ENCODE measurements around the gene OR4D2. TPM values are rescaled to one million over a fixed set of nuclear protein-coding genes. Genes with fewer than 3 reads are reported as not detected.
A peak's percentile ranks its signal among the peaks of the same experiment; 100 is the strongest.
"Not testable (repeated sequence)": the region's sequence is repeated elsewhere in the genome, so short reads cannot be mapped to it uniquely, and the experiment has no call there.

OR4D2 gene
- total and polyA plus RNA-seq, 7 experiments from 2014 or later, result not detected

GRCh38 chr17:58132697-58133096 is 34.1 kb upstream of the OR4D2 start:
- Mint-ChIP-seq H3K27me3 (peaks cover 0 to 70% (median 0%) of the 10 kb centered on the region in 5 donors), H3K9me3 (peaks cover 0 to 28% (median 10%) of the 10 kb centered on the region in 11 donors), H3K4me1 (peaks cover 0 to 27% (median 3%) of the 10 kb centered on the region in 7 donors), H3K36me3 (peaks cover 0 to 16% (median 8%) of the 10 kb centered on the region in 5 donors)
- DNase-seq; intact Hi-C loops (cut with micrococcal nuclease); H3K27ac Mint-ChIP-seq; H3K9me3 ChIP-seq (ENCODE audit: control insufficient read depth in 2 of 3, low read length in 3 of 3); H3K27me3 ChIP-seq (ENCODE audit: control insufficient read depth in 2 of 2, insufficient read depth in 2 of 2, low read length in 2 of 2); H3K4me3 Mint-ChIP-seq; H3K27ac ChIP-seq (ENCODE audit: low read depth, low read length); H3K36me3 ChIP-seq (ENCODE audit: control insufficient read depth in 2 of 3, insufficient read depth in 3 of 3, low read length in 3 of 3); POLR2A ChIA-PET; CTCF ChIA-PET; H3K4me1 ChIP-seq (ENCODE audit: control insufficient read depth in 2 of 2, insufficient read depth in 2 of 2, low read length in 2 of 2); ATAC-seq; H3K4me3 ChIP-seq (ENCODE audit: low read length): not testable (repeated sequence)

DNA sequence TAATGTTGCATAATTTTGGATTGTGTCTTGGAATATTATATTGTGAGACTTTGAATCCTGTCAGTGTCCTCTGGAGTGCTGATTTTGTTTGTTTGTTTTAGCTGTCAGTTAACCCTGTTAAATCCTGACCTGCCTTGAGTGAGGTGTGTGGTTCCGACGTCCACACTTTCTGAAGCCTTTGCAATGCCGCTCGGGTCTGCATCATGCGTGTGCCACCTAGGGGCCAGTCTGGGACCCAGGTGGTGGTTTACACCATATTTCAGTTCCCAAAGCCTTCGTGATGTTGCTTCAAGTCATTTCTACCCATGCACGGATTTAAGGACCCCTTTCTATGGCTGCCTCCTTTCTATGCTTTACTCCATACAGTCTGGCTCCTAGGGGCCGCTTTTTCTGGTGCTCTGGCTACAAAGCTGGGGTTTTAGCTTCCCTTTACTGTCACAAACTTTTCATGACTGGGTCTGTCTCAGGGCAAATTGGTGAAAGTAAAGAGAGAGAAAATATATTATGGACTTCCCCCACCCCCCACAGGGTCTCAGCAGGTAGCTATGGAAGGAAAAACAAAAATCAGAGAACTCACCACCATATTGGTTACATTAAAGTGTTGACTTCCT is 30.0 kb upstream of the OR4D2 start:
- Mint-ChIP-seq H3K27me3 (peaks cover 0 to 67% (median 0%) of the 10 kb centered on the region in 5 donors), H3K9me3 (peaks cover 0 to 38% (median 10%) of the 10 kb centered on the region in 11 donors), H3K27ac (no peak overlapping the region), H3K4me1 (peaks cover 0 to 21% (median 4%) of the 10 kb centered on the region in 7 donors), H3K36me3 (peaks cover 0 to 27% (median 14%) of the 10 kb centered on the region in 5 donors), H3K4me3 (no peak overlapping the region)
- Histone ChIP-seq H3K4me1 (ENCODE audit: control insufficient read depth in 2 of 2, insufficient read depth in 2 of 2, low read length in 2 of 2) (no peaks in the 10 kb centered on the region), H3K36me3 (ENCODE audit: control insufficient read depth in 2 of 3, insufficient read depth in 3 of 3, low read length in 3 of 3) (no peaks in the 10 kb centered on the region), H3K4me3 (ENCODE audit: low read length) (no peak overlapping the region), H3K27ac (ENCODE audit: low read depth, low read length) (no peak overlapping the region), H3K9me3 (ENCODE audit: control insufficient read depth in 2 of 3, low read length in 3 of 3) (no peaks in the 10 kb centered on the region), H3K27me3 (ENCODE audit: control insufficient read depth in 2 of 2, insufficient read depth in 2 of 2, low read length in 2 of 2) (no peaks in the 10 kb centered on the region)
- ChIA-PET POLR2A (interaction anchor here (1.0 to 1.5 kb wide), 3 partner anchors 28 to 39 kb away, joined by 3 read pairs; no protein-coding TSS in a partner anchor), CTCF (interaction anchor here (1.8 kb wide), 1 partner anchor 35 kb away, joined by 6 read pairs; no protein-coding TSS in a partner anchor)
- DNase-seq, result no peak
- intact Hi-C loops (cut with micrococcal nuclease), result no loop called here
- ATAC-seq, result no peak

DNA sequence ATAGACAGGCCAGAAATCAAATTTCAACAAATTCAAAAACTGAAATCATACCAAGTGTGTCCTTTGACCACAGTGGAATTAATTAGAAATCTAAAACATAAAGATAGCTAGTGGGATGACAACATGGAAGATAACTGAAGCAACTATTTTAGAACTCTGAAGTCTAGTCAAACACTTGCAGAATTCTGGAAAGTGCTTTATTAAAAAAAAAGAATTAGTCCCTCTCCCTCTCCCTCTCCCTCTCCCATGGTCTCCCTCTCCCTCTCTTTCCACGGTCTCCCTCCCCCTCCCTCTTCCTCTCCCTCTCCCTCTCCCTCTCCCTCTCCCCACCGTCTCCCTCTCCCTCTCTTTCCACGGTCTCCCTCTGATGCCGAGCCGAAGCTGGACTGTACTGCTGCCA is 25.3 kb upstream of the OR4D2 start:
- no peaks in the 10 kb centered on the region for H3K4me1 ChIP-seq (ENCODE audit: control insufficient read depth in 2 of 2, insufficient read depth in 2 of 2, low read length in 2 of 2)
- H3K9me3 ChIP-seq (ENCODE audit: control insufficient read depth in 2 of 3, low read length in 3 of 3), result peaks cover 0 to 19% (median 17%) of the 10 kb centered on the region in 3 experiments
- DNase-seq (no peak), ATAC-seq (no peak)
- POLR2A ChIA-PET, result no interaction called here
- H3K27ac ChIP-seq (ENCODE audit: low read depth, low read length), result no peak overlapping the region
- no peak overlapping the region for H3K4me3 Mint-ChIP-seq
- no peaks in the 10 kb centered on the region for H3K36me3 ChIP-seq (ENCODE audit: control insufficient read depth in 2 of 3, insufficient read depth in 3 of 3, low read length in 3 of 3)
- H3K27me3 ChIP-seq (ENCODE audit: control insufficient read depth in 2 of 2, insufficient read depth in 2 of 2, low read length in 2 of 2), result no peaks in the 10 kb centered on the region
- intact Hi-C loops (cut with micrococcal nuclease), result no loop called here
- H3K4me3 ChIP-seq (ENCODE audit: low read length), result no peak overlapping the region
- H3K4me1 Mint-ChIP-seq, result peaks cover 0 to 13% (median 4%) of the 10 kb centered on the region in 7 donors
- H3K36me3 Mint-ChIP-seq, result peaks cover 20 to 44% (median 30%) of the 10 kb centered on the region in 5 donors
- peaks cover 0 to 61% (median 0%) of the 10 kb centered on the region in 5 donors for H3K27me3 Mint-ChIP-seq
- no peak overlapping the region for H3K27ac Mint-ChIP-seq
- peaks cover 16 to 50% (median 25%) of the 10 kb centered on the region in 11 donors for H3K9me3 Mint-ChIP-seq
- CTCF ChIA-PET, result no interaction called here

GRCh38 chr17:58143335-58143734 is 23.4 kb upstream of the OR4D2 start:
- H3K4me3 ChIP-seq (ENCODE audit: low read length); H3K27ac Mint-ChIP-seq; CTCF ChIA-PET; ATAC-seq; DNase-seq; H3K27me3 ChIP-seq (ENCODE audit: control insufficient read depth in 2 of 2, insufficient read depth in 2 of 2, low read length in 2 of 2); H3K4me3 Mint-ChIP-seq; POLR2A ChIA-PET; intact Hi-C loops (cut with micrococcal nuclease); H3K4me1 ChIP-seq (ENCODE audit: control insufficient read depth in 2 of 2, insufficient read depth in 2 of 2, low read length in 2 of 2); H3K27ac ChIP-seq (ENCODE audit: low read depth, low read length); H3K36me3 ChIP-seq (ENCODE audit: control insufficient read depth in 2 of 3, insufficient read depth in 3 of 3, low read length in 3 of 3): not testable (repeated sequence)
- Mint-ChIP-seq H3K9me3 (peaks cover 15 to 56% (median 37%) of the 10 kb centered on the region in 11 donors), H3K4me1 (peaks cover 0 to 17% (median 4%) of the 10 kb centered on the region in 7 donors), H3K36me3 (peaks cover 21 to 43% (median 41%) of the 10 kb centered on the region in 5 donors), H3K27me3 (peaks cover 0 to 68% (median 0%) of the 10 kb centered on the region in 5 donors)
- H3K9me3 ChIP-seq (ENCODE audit: control insufficient read depth in 2 of 3, low read length in 3 of 3), result peaks cover 0 to 19% (median 17%) of the 10 kb centered on the region in 3 experiments

- Mint-ChIP-seq H3K36me3 (peaks cover 21 to 51% (median 39%) of the 10 kb centered on the region in 5 donors), H3K9me3 (peaks cover 20 to 63% (median 38%) of the 10 kb centered on the region in 11 donors), H3K4me1 (peaks cover 4 to 27% (median 12%) of the 10 kb centered on the region in 7 donors), H3K27ac (peak overlapping the region in 1 of 9 donors; percentile 7), H3K27me3 (peaks cover 0 to 69% (median 0%) of the 10 kb centered on the region in 5 donors), H3K4me3 (peak overlapping the region in 1 of 10 donors; percentile 29)
- CTCF ChIA-PET, result no interaction called here
- ATAC-seq, result no peak
- no peak for DNase-seq
- Histone ChIP-seq H3K27ac (ENCODE audit: low read depth, low read length) (no peak overlapping the region), H3K36me3 (ENCODE audit: control insufficient read depth in 2 of 3, insufficient read depth in 3 of 3, low read length in 3 of 3) (no peaks in the 10 kb centered on the region), H3K4me3 (ENCODE audit: low read length) (no peak overlapping the region), H3K27me3 (ENCODE audit: control insufficient read depth in 2 of 2, insufficient read depth in 2 of 2, low read length in 2 of 2) (no peaks in the 10 kb centered on the region), H3K4me1 (ENCODE audit: control insufficient read depth in 2 of 2, insufficient read depth in 2 of 2, low read length in 2 of 2) (no peaks in the 10 kb centered on the region), H3K9me3 (ENCODE audit: control insufficient read depth in 2 of 3, low read length in 3 of 3) (peaks cover 0 to 19% (median 17%) of the 10 kb centered on the region in 3 experiments)
- intact Hi-C loops (cut with micrococcal nuclease), result no loop called here
- POLR2A ChIA-PET, result no interaction called here
These were observed 22.0 kb upstream of the OR4D2 start for GRCh38 chr17:58144801-58145200.

- peaks cover 21 to 51% (median 39%) of the 10 kb centered on the region in 5 donors for H3K36me3 Mint-ChIP-seq
- H3K4me3 Mint-ChIP-seq, result peak within 1 kb of the TSS in 1 of 10 donors; percentile 35
- peak within 1 kb of the TSS in 2 of 9 donors; percentile 11 to 26 for H3K27ac Mint-ChIP-seq
- H3K27me3 Mint-ChIP-seq, result peaks cover 0 to 71% (median 0%) of the 10 kb centered on the region in 5 donors
- no peaks in the 10 kb centered on the region for H3K27me3 ChIP-seq (ENCODE audit: control insufficient read depth in 2 of 2, insufficient read depth in 2 of 2, low read length in 2 of 2)
- intact Hi-C loops (cut with micrococcal nuclease), result no loop called here
- DNase-seq (no peak), ATAC-seq (no peak)
- H3K27ac ChIP-seq (ENCODE audit: low read depth, low read length), result no peak within 1 kb of the TSS
- peaks cover 21 to 50% (median 36%) of the 10 kb centered on the region in 7 donors for H3K4me1 Mint-ChIP-seq
- POLR2A ChIA-PET, result interaction anchor here (1.7 kb wide), 1 partner anchor 9 kb away, joined by 7 read pairs; no protein-coding TSS in a partner anchor
- peaks cover 20 to 71% (median 41%) of the 10 kb centered on the region in 11 donors for H3K9me3 Mint-ChIP-seq
- H3K4me3 ChIP-seq (ENCODE audit: low read length), result no peak within 1 kb of the TSS
- CTCF ChIA-PET, result interaction anchor here (1.5 kb wide), 1 partner anchor 9 kb away, joined by 3 read pairs; no protein-coding TSS in a partner anchor
- peaks cover 0 to 19% (median 17%) of the 10 kb centered on the region in 3 experiments for H3K9me3 ChIP-seq (ENCODE audit: control insufficient read depth in 2 of 3, low read length in 3 of 3)
- peaks cover 15 to 17% of the 10 kb centered on the region in 2 donors for H3K4me1 ChIP-seq (ENCODE audit: control insufficient read depth in 2 of 2, insufficient read depth in 2 of 2, low read length in 2 of 2)
- no peaks in the 10 kb centered on the region for H3K36me3 ChIP-seq (ENCODE audit: control insufficient read depth in 2 of 3, insufficient read depth in 3 of 3, low read length in 3 of 3)
These were observed 18.8 kb upstream of the OR4D2 start, which contains the start of gene OR4D1 for GRCh38 chr17:58147930-58148434. Gene OR4D1, plus strand, starts transcription at chr17:58148384. Its CDS starts 6,770 bp downstream, at chr17:58155154.
